ENCODE results near the gene SERP1.

Gene SERP1

GRCh38 chr3:150546226-150547044, at the start of gene SERP1, which contains the start of gene EIF2A:
Gene SERP1 (minus strand): TSS chr3:150546496. CDS start chr3:150546135, 361 bp downstream.
Gene EIF2A (plus strand): TSS chr3:150546787. CDS start chr3:150546803, 16 bp downstream.
- no peak for TF ChIP-seq CTCF (IDR thresholded peaks at IDR 0.05; ENCODE audit: low read depth, low read length)
- H3K4me3 ChIP-seq (ENCODE audit: low read depth, low read length) = peak within 1 kb of the TSS; percentile 98

- no peak overlapping the region for H3K4me3 ChIP-seq (ENCODE audit: low read depth, low read length)
- TF ChIP-seq CTCF (IDR thresholded peaks at IDR 0.05; ENCODE audit: low read depth, low read length) = no peak
Observed at GRCh38 chr3:150594150-150594549, 47.9 kb upstream of the SERP1 start.

- H3K4me3 ChIP-seq (ENCODE audit: low read depth, low read length) = no peak overlapping the region
- TF ChIP-seq CTCF (IDR thresholded peaks at IDR 0.05; ENCODE audit: low read depth, low read length) = no peak
Observed at GRCh38 chr3:150589759-150590158, 43.5 kb upstream of the SERP1 start.

GRCh38 chr3:150588027-150588830, 41.9 kb upstream of the SERP1 start:
- no peak overlapping the region for H3K4me3 ChIP-seq (ENCODE audit: low read depth, low read length)
- no peak for TF ChIP-seq CTCF (IDR thresholded peaks at IDR 0.05; ENCODE audit: low read depth, low read length)

GRCh38 chr3:150583028-150583427, 36.7 kb upstream of the SERP1 start:
- H3K4me3 ChIP-seq (ENCODE audit: low read depth, low read length) = no peak overlapping the region
- no peak for TF ChIP-seq CTCF (IDR thresholded peaks at IDR 0.05; ENCODE audit: low read depth, low read length)

- H3K4me3 ChIP-seq (ENCODE audit: low read depth, low read length) = no peak overlapping the region
- no peak for TF ChIP-seq CTCF (IDR thresholded peaks at IDR 0.05; ENCODE audit: low read depth, low read length)
Observed at GRCh38 chr3:150582620-150583019, 36.3 kb upstream of the SERP1 start.

- H3K4me3 ChIP-seq (ENCODE audit: low read depth, low read length) = no peak overlapping the region
- no peak for TF ChIP-seq CTCF (IDR thresholded peaks at IDR 0.05; ENCODE audit: low read depth, low read length)
Observed at GRCh38 chr3:150581174-150581573, 34.9 kb upstream of the SERP1 start.

Measured in WI38 (cell line).